Panc1 (cell line): ENCODE measurements around the gene HSD3B2. TPM values are rescaled to one million over a fixed set of nuclear protein-coding genes. Genes with fewer than 3 reads are reported as not detected.

Experiments used
- ATAC-seq: fragments of 200-7000 bp; cut with Tn5 transposase; 2 replicates; pipeline ENCODE4 v1.9.1; 2020; ENCODE audit warnings: mild to moderate bottlenecking, moderate library complexity
- BruUV-seq: library from RNA; stranded (reverse); fragments of 400-500 nt; replicated peaks from 2 replicates; lab custom pipeline; 2021; lab: Mats Ljungman, UMichigan
- CTCF ChIA-PET: fragments of 300-600 bp; sonication (Branson Sonifier 250); formaldehyde crosslinking; loops from one replicate; lab custom pipeline; 2022; ENCODE audit warnings: antibody characterized with exemption; lab: Charles Lee
- POLR2A ChIA-PET: fragments of 300-600 bp; sonication (Branson Sonifier 250); formaldehyde crosslinking; loops from one replicate; lab custom pipeline; 2022; ENCODE audit warnings: antibody characterized with exemption; lab: Charles Lee
- DNase-seq: peaks from one replicate; pipeline ENCODE4 v3.0.0-alpha.2; 2010; ENCODE audit warnings: low read depth, low spot score
- H3K27ac ChIP-seq: 2 replicates; pipeline ENCODE4 v1.5.1; 2011; ENCODE audit warnings: mild to moderate bottlenecking, low read length, inconsistent platforms
- H3K27me3 ChIP-seq: fragments of 200-500 bp; sonication (Bioruptor generic); 2 replicates; pipeline ENCODE4 v1.6.0; 2014; ENCODE audit warnings: low read length, inconsistent platforms; ENCODE audit not compliant: control insufficient read depth, insufficient read depth
- H3K36me3 ChIP-seq: fragments of 200-500 bp; sonication (Bioruptor generic); 2 replicates; pipeline ENCODE4 v1.5.1; 2014; ENCODE audit warnings: inconsistent platforms, mild to moderate bottlenecking, low read length, moderate library complexity; ENCODE audit not compliant: control insufficient read depth, insufficient read depth
- H3K4me1 ChIP-seq: 2 replicates; pipeline ENCODE4 v1.5.1; 2011; ENCODE audit warnings: inconsistent platforms, mild to moderate bottlenecking, low read length, moderate library complexity; ENCODE audit not compliant: control insufficient read depth, insufficient read depth
- H3K4me3 ChIP-seq, 2 experiments: 2 replicates each; pipeline ENCODE4 v1.5.1; 2011 to 2012; ENCODE audit warnings: low read depth in 2 of 2, low read length in 2 of 2, mild to moderate bottlenecking in 2 of 2, inconsistent platforms in 1 of 2, moderate library complexity in 1 of 2
- H3K9me3 ChIP-seq: fragments of 200-500 bp; sonication (Bioruptor generic); 2 replicates; pipeline ENCODE4 v1.5.1; 2014; ENCODE audit warnings: low read depth, mild to moderate bottlenecking, inconsistent platforms, low read length, moderate library complexity; ENCODE audit not compliant: control insufficient read depth, insufficient read depth
- POLR2AphosphoS5 ChIP-seq: IDR thresholded peaks from 2 replicates; pipeline ENCODE4 v1.6.1; 2012; ENCODE audit warnings: mild to moderate bottlenecking, low read depth, low read length, moderate library complexity
- SIN3A ChIP-seq: IDR thresholded peaks from 2 replicates; pipeline ENCODE4 v1.6.1; 2012; ENCODE audit warnings: low read depth, mild to moderate bottlenecking, low read length, moderate library complexity, borderline replicate concordance; ENCODE audit not compliant: insufficient read depth
- TCF7L2 ChIP-seq: IDR thresholded peaks from 2 replicates; pipeline ENCODE4 v1.6.1; 2011; ENCODE audit warnings: mild to moderate bottlenecking, low read depth, low read length, inconsistent platforms
- in situ Hi-C: cut with HindIII; loops from 2 replicates; pipeline ENCODE4 v1.10.0; 2016; ENCODE audit warnings: low sequenced_read_pairs, low pct_unique_long_range_greater_than_20kb
- intact Hi-C: fragments of 100-400 bp; cut with micrococcal nuclease; formaldehyde crosslinking; loops from one replicate; pipeline ENCODE4 v1.10.0; 2022; ENCODE audit not compliant: unreplicated experiment
- total RNA-seq: library from RNA; stranded (reverse); gene quantifications from one replicate; pipeline ENCODE4 v1.2.1, GENCODE V29; 2021; ENCODE audit not compliant: unreplicated experiment
- TF ChIP-seq, protein P1 (sequence below), 2 experiments: IDR thresholded peaks; 2 replicates each; pipeline ENCODE4 v1.6.1; 2011 to 2012; ENCODE audit warnings: low read depth in 2 of 2, control low read depth in 1 of 2, low read length in 1 of 2, mild to moderate bottlenecking in 1 of 2, moderate library complexity in 1 of 2; ENCODE audit not compliant: insufficient read depth in 1 of 2
- TF ChIP-seq, protein P2 (sequence below): fragments of 450-650 bp; IDR thresholded peaks from 2 replicates; pipeline ENCODE4 v1.5.1; 2017; ENCODE audit warnings: mild to moderate bottlenecking

The HSD3B2 gene
- total RNA-seq, 1 experiment from 2014 or later, result 1.2 TPM

DNA sequence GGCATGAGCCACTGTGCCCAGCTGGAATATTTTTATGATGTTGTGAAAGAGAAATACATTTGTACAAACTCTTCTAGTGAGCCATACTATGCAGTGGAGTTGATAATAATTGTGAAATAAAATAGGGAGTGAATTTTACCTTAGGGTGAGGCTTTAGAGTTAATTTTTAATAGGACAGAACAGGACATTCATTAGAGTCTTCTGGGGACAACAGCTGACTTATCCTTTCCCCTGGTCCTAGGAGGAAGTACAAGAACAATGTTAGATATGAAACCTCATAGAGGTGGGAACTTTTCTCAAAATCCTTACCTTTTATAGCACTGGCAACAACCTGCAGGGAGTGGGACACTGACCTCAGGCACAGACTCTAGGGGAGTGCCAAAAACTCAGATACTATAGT lies 24.4 kb upstream of the HSD3B2 start:
- no peak overlapping the region for H3K4me3 ChIP-seq
- ATAC-seq, result no peak
- H3K9me3 ChIP-seq, result no peaks in the 10 kb centered on the region
- H3K4me1 ChIP-seq, result no peaks in the 10 kb centered on the region
- no peaks in the 10 kb centered on the region for H3K36me3 ChIP-seq
- ChIA-PET POLR2A (no interaction called here), CTCF (no interaction called here)
- H3K27ac ChIP-seq, result no peak overlapping the region
- no peaks in the 10 kb centered on the region for H3K27me3 ChIP-seq
- intact Hi-C loops (no loop called here), in situ Hi-C loops (no loop called here)
- TF ChIP-seq, protein P1, sequence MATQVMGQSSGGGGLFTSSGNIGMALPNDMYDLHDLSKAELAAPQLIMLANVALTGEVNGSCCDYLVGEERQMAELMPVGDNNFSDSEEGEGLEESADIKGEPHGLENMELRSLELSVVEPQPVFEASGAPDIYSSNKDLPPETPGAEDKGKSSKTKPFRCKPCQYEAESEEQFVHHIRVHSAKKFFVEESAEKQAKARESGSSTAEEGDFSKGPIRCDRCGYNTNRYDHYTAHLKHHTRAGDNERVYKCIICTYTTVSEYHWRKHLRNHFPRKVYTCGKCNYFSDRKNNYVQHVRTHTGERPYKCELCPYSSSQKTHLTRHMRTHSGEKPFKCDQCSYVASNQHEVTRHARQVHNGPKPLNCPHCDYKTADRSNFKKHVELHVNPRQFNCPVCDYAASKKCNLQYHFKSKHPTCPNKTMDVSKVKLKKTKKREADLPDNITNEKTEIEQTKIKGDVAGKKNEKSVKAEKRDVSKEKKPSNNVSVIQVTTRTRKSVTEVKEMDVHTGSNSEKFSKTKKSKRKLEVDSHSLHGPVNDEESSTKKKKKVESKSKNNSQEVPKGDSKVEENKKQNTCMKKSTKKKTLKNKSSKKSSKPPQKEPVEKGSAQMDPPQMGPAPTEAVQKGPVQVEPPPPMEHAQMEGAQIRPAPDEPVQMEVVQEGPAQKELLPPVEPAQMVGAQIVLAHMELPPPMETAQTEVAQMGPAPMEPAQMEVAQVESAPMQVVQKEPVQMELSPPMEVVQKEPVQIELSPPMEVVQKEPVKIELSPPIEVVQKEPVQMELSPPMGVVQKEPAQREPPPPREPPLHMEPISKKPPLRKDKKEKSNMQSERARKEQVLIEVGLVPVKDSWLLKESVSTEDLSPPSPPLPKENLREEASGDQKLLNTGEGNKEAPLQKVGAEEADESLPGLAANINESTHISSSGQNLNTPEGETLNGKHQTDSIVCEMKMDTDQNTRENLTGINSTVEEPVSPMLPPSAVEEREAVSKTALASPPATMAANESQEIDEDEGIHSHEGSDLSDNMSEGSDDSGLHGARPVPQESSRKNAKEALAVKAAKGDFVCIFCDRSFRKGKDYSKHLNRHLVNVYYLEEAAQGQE (IDR thresholded peaks at IDR 0.05; ENCODE audit: insufficient read depth in 1 of 2, low read depth in 2 of 2, low read length in 1 of 2), result no peak
- TF ChIP-seq SIN3A (no peak), POLR2AphosphoS5 (no peak), TCF7L2 (no peak)
- TF ChIP-seq, protein P2, sequence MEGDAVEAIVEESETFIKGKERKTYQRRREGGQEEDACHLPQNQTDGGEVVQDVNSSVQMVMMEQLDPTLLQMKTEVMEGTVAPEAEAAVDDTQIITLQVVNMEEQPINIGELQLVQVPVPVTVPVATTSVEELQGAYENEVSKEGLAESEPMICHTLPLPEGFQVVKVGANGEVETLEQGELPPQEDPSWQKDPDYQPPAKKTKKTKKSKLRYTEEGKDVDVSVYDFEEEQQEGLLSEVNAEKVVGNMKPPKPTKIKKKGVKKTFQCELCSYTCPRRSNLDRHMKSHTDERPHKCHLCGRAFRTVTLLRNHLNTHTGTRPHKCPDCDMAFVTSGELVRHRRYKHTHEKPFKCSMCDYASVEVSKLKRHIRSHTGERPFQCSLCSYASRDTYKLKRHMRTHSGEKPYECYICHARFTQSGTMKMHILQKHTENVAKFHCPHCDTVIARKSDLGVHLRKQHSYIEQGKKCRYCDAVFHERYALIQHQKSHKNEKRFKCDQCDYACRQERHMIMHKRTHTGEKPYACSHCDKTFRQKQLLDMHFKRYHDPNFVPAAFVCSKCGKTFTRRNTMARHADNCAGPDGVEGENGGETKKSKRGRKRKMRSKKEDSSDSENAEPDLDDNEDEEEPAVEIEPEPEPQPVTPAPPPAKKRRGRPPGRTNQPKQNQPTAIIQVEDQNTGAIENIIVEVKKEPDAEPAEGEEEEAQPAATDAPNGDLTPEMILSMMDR, result no peak
- no TSS peak for BruUV-seq
- DNase-seq, result no peak

DNA sequence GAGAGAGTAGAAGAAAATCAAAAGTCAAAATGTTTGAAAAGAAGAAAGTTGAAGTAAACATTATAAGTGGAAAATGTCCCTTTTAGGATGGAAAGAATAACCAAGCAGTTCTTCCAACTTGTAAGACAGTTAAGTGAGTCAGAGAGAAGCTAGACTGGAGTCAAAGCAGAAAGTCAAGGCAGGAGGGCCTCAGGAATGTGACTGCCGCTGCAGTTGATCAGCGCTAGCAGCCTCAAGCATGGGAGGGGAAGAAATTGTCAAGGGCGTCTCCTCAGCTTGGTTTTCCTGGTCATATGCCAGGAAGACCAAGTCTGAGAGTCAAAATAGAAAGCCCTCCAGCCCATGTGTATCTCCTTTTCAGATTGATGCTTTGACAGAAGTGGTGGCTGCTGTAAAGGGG lies 23.2 kb upstream of the HSD3B2 start:
- ATAC-seq, result no peak
- H3K27ac ChIP-seq, result no peak overlapping the region
- no TSS peak for BruUV-seq

More for the DNA sequence above, 23.2 kb upstream of the HSD3B2 start:
- Histone ChIP-seq H3K27me3 (no peaks in the 10 kb centered on the region), H3K9me3 (no peaks in the 10 kb centered on the region), H3K36me3 (no peaks in the 10 kb centered on the region), H3K4me1 (no peaks in the 10 kb centered on the region), H3K4me3 (no peak overlapping the region)
- ChIA-PET CTCF (no interaction called here), POLR2A (no interaction called here)
- no peak for DNase-seq
- intact Hi-C loops (no loop called here), in situ Hi-C loops (no loop called here)
- TF ChIP-seq TCF7L2 (no peak), POLR2AphosphoS5 (no peak), SIN3A (no peak)
- TF ChIP-seq, protein P2, result no peak
- TF ChIP-seq, protein P1 (IDR thresholded peaks at IDR 0.05; ENCODE audit: insufficient read depth in 1 of 2, low read depth in 2 of 2, low read length in 1 of 2), result no peak
